Measurements from ENCODE around the gene FTO. TPM values are rescaled to one million over a fixed set of nuclear protein-coding genes. Genes with fewer than 3 reads are reported as not detected.

Gene FTO
- total and polyA plus RNA-seq, 3 donors from 2014 or later = 32.4 to 64.7 (median 50.3) TPM

DNA sequence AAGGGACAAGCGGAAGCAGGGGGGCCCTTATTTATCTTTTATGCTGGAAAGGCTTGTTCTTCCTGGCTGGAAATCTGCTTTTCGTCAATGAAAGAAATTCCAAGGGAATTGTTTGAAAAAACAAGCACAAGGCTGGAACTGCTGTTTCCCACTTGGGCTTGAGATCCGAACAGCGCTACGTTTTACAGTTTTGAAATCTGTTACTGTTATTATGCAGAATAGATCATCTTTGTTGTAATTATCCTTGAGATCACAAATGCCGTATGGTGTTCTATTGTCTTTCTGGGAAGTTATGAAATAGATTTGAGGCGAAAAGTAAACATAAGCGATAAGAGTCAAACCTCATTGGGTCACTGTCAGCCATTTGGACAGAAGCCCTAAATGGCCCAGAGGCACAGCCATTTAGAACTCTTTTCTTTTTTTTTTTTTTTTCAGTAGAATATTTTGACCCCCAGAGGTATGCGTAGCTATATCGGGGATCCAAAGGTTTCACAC is 359.4 kb downstream of the FTO start:
- H3K4me1 ChIP-seq = no peaks in the 10 kb centered on the region
- no peaks in the 10 kb centered on the region for H3K9me3 ChIP-seq
- no peaks in the 10 kb centered on the region for H3K36me3 ChIP-seq (ENCODE audit: low read depth, missing control alignments)
- no peaks in the 10 kb centered on the region for H3K27me3 ChIP-seq
- no peak overlapping the region for H3K27ac ChIP-seq
- no peak overlapping the region for H3K4me3 ChIP-seq
- intact Hi-C loops (cut with DNase I; ENCODE audit: low total_unique reads) = no loop called here
- no peak for TF ChIP-seq POLR2A (IDR thresholded peaks at IDR 0.05)
- TF ChIP-seq, protein P1, sequence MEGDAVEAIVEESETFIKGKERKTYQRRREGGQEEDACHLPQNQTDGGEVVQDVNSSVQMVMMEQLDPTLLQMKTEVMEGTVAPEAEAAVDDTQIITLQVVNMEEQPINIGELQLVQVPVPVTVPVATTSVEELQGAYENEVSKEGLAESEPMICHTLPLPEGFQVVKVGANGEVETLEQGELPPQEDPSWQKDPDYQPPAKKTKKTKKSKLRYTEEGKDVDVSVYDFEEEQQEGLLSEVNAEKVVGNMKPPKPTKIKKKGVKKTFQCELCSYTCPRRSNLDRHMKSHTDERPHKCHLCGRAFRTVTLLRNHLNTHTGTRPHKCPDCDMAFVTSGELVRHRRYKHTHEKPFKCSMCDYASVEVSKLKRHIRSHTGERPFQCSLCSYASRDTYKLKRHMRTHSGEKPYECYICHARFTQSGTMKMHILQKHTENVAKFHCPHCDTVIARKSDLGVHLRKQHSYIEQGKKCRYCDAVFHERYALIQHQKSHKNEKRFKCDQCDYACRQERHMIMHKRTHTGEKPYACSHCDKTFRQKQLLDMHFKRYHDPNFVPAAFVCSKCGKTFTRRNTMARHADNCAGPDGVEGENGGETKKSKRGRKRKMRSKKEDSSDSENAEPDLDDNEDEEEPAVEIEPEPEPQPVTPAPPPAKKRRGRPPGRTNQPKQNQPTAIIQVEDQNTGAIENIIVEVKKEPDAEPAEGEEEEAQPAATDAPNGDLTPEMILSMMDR (IDR thresholded peaks at IDR 0.05) = no peak
- whole genome bisulfite sequencing, 2 donors = 86 to 93% methylated on average over 10 of the region's 10 CpGs
- no peak for DNase-seq

DNA sequence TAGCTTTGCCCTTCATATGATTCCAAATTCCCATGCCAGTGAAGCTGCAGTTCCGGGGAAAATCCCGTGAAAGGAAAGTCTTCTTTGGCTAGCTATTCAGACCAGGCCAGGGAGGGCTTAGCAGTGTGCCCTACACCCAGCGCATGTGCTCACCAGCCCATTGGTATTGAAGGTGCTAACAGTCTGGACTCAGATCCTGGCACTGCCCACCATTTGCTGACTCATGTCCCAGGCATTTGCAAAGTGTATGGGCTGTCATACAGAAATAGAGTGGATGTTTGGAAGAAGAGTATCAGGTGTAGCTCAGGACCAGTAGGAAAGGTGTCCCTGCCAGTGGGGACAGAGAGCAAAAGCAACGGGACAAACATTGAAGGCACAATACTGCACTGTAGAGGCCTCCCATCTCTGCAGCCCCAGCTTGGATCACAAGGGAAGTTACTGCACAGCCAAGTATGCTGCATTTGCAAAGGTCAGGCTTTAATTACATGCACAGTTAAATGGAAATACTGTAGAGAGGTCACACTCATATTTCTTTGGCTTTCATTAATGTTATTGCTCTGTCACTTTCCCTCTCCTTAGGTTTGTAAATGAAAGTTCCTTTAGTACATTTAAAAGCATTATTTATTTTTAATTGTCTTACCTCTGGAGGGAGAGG is 362.6 kb downstream of the FTO start:
- no peaks in the 10 kb centered on the region for H3K36me3 ChIP-seq (ENCODE audit: low read depth, missing control alignments)
- TF ChIP-seq POLR2A (IDR thresholded peaks at IDR 0.05) = no peak
- TF ChIP-seq, protein P1 (IDR thresholded peaks at IDR 0.05) = no peak
- no peak overlapping the region for H3K27ac ChIP-seq
- no peak for DNase-seq
- intact Hi-C loops (cut with DNase I; ENCODE audit: low total_unique reads) = no loop called here
- H3K4me1 ChIP-seq = no peaks in the 10 kb centered on the region
- H3K27me3 ChIP-seq = no peaks in the 10 kb centered on the region
- WGBS, 2 donors = 78 to 85% methylated on average over 4 of the region's 4 CpGs
- no peak overlapping the region for H3K4me3 ChIP-seq
- H3K9me3 ChIP-seq = no peaks in the 10 kb centered on the region

DNA sequence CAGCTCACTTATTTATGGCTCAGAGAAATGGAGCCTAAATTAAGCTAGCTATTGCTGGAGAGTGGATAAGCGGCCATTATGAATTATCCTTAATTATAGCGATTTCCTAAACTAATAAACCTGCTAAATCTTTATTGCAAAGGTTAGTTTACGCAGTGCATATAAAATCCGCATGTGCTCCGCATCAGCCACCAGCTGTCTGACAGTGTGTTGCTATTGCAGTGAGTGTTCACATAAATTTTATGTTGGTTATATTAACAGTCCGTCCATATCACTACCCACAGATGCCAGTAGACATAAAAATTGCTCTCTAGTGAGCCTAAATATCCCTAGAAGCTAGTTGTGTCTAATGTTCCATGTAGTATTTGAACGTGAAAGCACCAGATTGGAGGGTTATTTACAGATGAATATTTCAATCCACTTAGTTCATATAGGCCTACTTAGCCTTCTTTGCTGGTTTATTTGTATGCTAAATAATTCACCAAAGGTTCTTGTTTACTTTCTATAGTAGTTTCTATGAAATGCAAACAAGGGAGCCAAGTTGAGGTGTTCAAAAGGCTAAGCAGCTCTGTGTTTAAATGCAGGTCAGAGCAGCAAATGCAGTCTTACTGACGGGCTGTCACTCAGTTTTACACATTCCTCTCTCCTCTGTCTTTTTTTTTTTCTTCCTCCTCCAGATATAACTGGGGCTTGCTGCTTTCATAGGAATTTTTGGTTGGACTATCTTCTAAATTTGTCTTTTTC is 363.5 kb downstream of the FTO start:
- 92 to 94% methylated on average over 8 of the region's 8 CpGs for WGBS, 2 donors
- intact Hi-C loops (cut with DNase I; ENCODE audit: low total_unique reads) = no loop called here

DNA sequence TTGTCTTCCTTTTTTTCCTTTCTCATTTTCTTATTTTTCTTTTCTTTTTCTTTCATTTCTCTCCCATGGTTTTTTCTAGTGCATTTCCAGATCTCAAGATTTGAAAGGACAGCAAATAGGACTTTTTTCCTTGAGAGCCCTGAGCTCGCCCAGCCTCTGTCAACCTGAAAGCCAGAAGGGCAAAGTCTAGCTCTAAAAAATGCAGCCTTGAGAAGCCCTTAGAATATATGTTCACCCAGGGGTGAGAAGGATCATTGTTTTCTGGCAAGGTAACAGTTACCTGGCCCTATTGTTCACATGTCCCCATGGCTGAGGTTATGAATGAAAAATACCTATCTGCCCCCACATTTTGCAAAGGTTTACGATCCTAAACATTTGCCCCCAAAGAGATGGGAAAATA is 364.3 kb downstream of the FTO start:
- Histone ChIP-seq H3K4me1 (no peaks in the 10 kb centered on the region), H3K9me3 (no peaks in the 10 kb centered on the region), H3K27ac (no peak overlapping the region), H3K36me3 (ENCODE audit: low read depth, missing control alignments) (no peaks in the 10 kb centered on the region), H3K27me3 (no peaks in the 10 kb centered on the region), H3K4me3 (no peak overlapping the region)
- intact Hi-C loops (cut with DNase I; ENCODE audit: low total_unique reads) = no loop called here
- DNase-seq = no peak
- TF ChIP-seq, protein P1 (IDR thresholded peaks at IDR 0.05) = no peak
- no peak for TF ChIP-seq POLR2A (IDR thresholded peaks at IDR 0.05)
- 86 to 96% methylated on average over 2 of the region's 2 CpGs for WGBS, 2 donors

More for the DNA sequence above, 363.5 kb downstream of the FTO start:
- DNase-seq = no peak
- no peaks in the 10 kb centered on the region for H3K4me1 ChIP-seq
- no peak for TF ChIP-seq POLR2A (IDR thresholded peaks at IDR 0.05)
- TF ChIP-seq, protein P1 (IDR thresholded peaks at IDR 0.05) = no peak
- no peak overlapping the region for H3K4me3 ChIP-seq
- no peaks in the 10 kb centered on the region for H3K27me3 ChIP-seq
- no peaks in the 10 kb centered on the region for H3K9me3 ChIP-seq
- no peak overlapping the region for H3K27ac ChIP-seq
- H3K36me3 ChIP-seq (ENCODE audit: low read depth, missing control alignments) = no peaks in the 10 kb centered on the region

All from testis (tissue), 3 donors.